ENCODE measurements around the gene TP53I11.

Gene TP53I11

GRCh38 chr11:44893846-44894617, 56.7 kb downstream of the TP53I11 start:
- in situ Hi-C loops (cut with MboI; ENCODE audit: low sequenced_read_pairs): loop anchor here (25.0 kb wide), 1 partner anchor 607 kb away; no protein-coding TSS in a partner anchor

GRCh38 chr11:44893308-44893822, 57.3 kb downstream of the TP53I11 start:
- in situ Hi-C loops (cut with MboI; ENCODE audit: low sequenced_read_pairs): loop anchor here (25.0 kb wide), 1 partner anchor 606 kb away; no protein-coding TSS in a partner anchor

- in situ Hi-C loops (cut with MboI; ENCODE audit: low sequenced_read_pairs): loop anchor here (25.0 kb wide), 1 partner anchor 606 kb away; no protein-coding TSS in a partner anchor
These were observed 57.8 kb downstream of the TP53I11 start for GRCh38 chr11:44892843-44893242.

GRCh38 chr11:44889266-44889665, 61.4 kb downstream of the TP53I11 start:
- in situ Hi-C loops (cut with MboI; ENCODE audit: low sequenced_read_pairs): loop anchor here (25.0 kb wide), 1 partner anchor 602 kb away; no protein-coding TSS in a partner anchor

GRCh38 chr11:44887636-44888035, 63.0 kb downstream of the TP53I11 start:
- in situ Hi-C loops (cut with MboI; ENCODE audit: low sequenced_read_pairs): loop anchor here (25.0 kb wide), 1 partner anchor 600 kb away; no protein-coding TSS in a partner anchor

DNA sequence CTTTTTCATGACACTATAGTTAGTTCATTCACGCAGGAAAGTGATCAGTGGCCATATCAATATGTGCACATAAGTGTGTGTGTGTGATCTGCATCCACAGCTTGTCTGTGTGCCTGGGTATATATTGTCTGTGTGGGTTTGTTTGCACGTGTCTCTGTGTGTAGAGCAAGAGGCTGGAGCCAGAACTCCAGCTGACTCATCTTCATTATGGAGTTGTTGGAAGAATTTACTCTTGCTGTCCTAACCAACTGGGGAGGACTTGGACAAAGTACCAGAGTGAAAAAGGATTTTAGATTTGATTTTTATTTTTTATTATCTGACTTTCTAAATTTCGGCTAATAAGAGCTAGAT, 63.9 kb downstream of the TP53I11 start:
- in situ Hi-C loops (cut with MboI; ENCODE audit: low sequenced_read_pairs): loop anchor here (25.0 kb wide), 1 partner anchor 599 kb away; no protein-coding TSS in a partner anchor

DNA sequence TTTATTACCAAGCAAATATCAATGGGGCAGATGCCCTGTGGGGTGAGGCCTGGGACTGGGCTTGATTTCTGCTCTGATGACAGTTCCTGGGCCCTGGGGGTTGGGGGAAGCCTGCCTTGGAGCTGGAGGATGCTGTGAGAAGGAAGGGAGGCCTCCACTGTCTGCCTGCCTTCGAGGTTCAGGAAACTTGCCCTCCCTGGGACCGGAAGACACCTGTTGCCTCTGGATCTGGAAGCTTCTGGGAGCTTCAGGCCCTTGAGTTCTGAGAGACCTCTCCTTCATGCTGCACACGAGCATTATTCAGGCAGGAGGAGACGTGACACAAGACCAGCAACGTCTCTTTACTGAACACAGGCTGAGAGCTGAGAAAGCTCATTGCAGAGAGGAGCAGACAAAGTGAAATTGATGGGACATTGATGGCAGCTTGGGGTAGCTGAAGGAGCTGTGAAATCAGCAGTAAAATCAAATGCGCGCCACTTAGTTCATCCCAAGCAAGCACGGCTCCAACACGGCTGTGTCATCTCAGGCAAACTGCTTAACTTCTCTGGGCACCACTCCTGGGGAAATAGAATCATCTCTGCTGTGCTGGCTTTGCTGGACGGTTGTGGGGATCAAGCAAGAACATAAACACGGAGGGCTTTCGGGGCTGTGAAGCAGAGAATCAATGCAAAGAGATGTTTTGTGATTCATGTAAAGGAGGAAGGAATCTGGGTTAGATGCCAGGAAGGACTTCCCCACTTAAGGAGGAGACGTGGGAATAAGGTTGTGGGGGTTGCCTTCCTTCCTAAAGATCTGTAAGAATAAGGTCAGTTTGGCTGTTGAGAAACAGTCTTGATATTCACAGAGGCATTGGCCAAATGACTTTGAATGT, 64.5 kb downstream of the TP53I11 start:
- in situ Hi-C loops (cut with MboI; ENCODE audit: low sequenced_read_pairs): loop anchor here (25.0 kb wide), 1 partner anchor 599 kb away; no protein-coding TSS in a partner anchor

DNA sequence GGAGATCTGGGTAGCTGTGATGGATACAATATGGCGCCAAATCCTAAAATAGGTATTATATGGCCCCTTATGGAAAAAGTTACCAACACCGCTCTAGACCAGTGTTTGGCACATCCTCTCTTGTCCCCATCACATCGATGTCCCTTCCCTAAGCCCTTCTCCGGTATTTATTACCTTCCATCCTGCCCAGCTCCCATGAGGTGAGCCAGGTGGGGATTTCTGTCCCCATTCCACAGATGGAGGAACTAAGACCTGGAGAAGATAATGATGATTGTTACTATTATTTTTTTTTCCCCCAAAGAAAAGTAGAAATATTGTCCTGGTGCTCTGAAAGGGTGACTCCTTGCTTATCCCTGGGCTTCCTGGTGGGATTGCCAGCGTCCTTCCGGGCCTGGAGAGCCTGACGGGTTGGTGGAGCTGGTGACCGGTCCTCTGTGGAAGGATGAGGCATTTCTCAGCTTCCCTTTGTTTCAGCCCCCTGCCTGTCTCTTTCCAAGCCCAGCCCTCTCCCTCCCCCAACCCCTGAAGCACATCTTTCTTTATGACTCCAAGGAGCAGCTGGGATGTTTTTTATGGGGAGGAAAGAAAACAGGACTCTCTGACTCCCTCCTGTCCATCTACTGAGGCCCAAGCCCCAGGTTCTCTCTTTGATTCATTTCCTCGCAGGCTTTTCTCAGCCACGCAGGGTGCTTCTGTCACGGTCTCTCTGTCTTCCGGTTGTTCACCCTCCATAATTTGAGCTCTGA, 65.4 kb downstream of the TP53I11 start:
- in situ Hi-C loops (cut with MboI; ENCODE audit: low sequenced_read_pairs): loop anchor here (25.0 kb wide), 1 partner anchor 598 kb away; no protein-coding TSS in a partner anchor

DNA sequence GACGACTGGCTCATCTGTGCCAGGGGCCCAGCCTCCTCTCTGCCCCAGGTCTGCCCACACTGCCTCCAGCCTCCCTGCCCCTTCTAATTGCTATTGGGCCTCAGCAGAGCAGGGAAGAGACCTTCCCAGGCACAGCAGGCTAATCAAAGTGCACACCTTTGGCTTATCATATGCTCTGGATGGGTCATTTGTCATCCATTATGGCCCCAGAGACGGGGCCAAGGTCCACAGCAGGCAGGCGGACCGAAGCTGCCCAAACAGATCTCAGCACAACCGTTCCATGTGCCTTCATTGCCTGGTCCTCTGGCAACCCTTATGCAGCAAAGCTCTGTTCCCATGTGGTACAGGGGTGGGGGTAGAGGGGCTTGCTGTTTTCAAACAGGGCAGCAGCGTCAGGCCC, 66.6 kb downstream of the TP53I11 start:
- in situ Hi-C loops (cut with MboI; ENCODE audit: low sequenced_read_pairs): loop anchor here (25.0 kb wide), 1 partner anchor 597 kb away; no protein-coding TSS in a partner anchor

DNA sequence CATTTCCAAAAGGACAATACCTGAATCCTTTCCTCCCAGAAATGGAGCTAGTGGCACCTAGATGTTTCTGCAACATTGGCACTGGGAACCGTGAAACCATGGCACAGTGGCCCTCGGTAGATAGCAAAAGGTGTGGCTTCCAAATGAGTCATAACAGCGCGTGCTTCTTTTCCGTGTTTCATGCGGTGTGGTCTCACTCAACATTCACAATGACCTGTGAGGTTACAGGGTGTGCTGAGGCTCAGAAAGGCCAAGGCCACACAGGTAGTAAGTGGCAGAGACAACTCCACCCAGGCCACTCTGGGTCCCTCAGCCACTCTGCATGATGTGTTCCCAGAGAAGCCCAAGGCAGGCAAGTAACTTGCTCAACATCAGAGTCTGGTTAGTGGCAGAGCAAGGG, 67.4 kb downstream of the TP53I11 start:
- in situ Hi-C loops (cut with MboI; ENCODE audit: low sequenced_read_pairs): loop anchor here (25.0 kb wide), 1 partner anchor 596 kb away; no protein-coding TSS in a partner anchor

Measured in HL-60/S4 treated with retinoic acid at 250 ng/mL for 4 days and 3 days (cell line).